DND-41 (cell line): ENCODE results near the gene OR8A1.

Experiments
- CTCF ChIP-seq: IDR thresholded peaks from 2 replicates; pipeline ENCODE4 v1.5.1; 2012; ENCODE audit warnings: borderline replicate concordance, low read length, moderate library complexity, mild to moderate bottlenecking; ENCODE audit not compliant: poor library complexity, severe bottlenecking; ENCODE audit errors: extremely low read depth
- EZH2 ChIP-seq: IDR thresholded peaks from 3 replicates; pipeline ENCODE4 v1.6.1; 2012; ENCODE audit warnings: borderline replicate concordance, low read depth, mild to moderate bottlenecking, moderate library complexity, low read length, inconsistent platforms; ENCODE audit not compliant: severe bottlenecking

- TF ChIP-seq CTCF (no peak), EZH2 (no peak)
Measured at GRCh38 chr11:124520550-124520854, 49.3 kb upstream of the OR8A1 start.
